Glomerular endothelial cell (primary cell): ENCODE results near the gene APOL4. TPM values are rescaled to one million over a fixed set of nuclear protein-coding genes. Genes with fewer than 3 reads are reported as not detected.
"Not testable (repeated sequence)": the region's sequence is repeated elsewhere in the genome, so short reads cannot be mapped to it uniquely, and the experiment has no call there.

Experiments
- DNase-seq: peaks from one replicate; pipeline ENCODE4 v3.0.0-alpha.2; 2011; ENCODE audit warnings: low read depth, low spot score; ENCODE audit errors: extremely low read depth
- total RNA-seq: library from RNA; depleted of rRNA; stranded (reverse); fragments of >200 nt; gene quantifications from 2 replicates; pipeline ENCODE4 v1.2.3, GENCODE V29; 2015

The APOL4 gene
- total RNA-seq, 1 donor from 2014 or later: 2.7 TPM

GRCh38 chr22:36156119-36156514 lies 45.5 kb downstream of the APOL4 start:
- DNase-seq: no peak

- DNase-seq: no peak
Observed at GRCh38 chr22:36155702-36156101, 45.9 kb downstream of the APOL4 start.

DNA sequence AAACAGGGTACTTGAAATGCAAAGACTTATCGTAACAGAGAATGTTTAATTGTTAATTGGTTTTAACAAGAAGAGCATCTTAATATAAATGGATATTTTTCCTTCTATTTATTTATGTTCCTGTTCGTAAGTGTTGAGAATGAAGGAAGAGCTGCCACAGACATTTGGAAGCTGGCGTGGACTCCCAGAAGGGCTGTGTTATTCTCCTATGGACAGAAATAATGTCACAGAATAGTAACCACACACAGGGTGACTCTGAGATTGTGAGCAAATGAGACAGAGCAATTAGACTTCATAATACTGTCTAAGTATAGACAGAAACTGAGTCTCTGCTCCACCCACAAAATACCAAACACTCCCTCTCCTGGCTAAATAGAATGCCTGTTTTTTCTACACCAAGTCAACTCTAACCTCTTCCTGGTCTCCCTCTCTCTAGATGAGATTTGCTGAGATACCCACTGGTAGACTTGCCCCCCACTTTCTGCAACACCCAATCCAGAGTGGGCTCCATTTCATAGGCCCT lies 47.1 kb downstream of the APOL4 start:
- no peak for DNase-seq

- DNase-seq: no peak
Observed at GRCh38 chr22:36153501-36154422, 47.8 kb downstream of the APOL4 start.

DNA sequence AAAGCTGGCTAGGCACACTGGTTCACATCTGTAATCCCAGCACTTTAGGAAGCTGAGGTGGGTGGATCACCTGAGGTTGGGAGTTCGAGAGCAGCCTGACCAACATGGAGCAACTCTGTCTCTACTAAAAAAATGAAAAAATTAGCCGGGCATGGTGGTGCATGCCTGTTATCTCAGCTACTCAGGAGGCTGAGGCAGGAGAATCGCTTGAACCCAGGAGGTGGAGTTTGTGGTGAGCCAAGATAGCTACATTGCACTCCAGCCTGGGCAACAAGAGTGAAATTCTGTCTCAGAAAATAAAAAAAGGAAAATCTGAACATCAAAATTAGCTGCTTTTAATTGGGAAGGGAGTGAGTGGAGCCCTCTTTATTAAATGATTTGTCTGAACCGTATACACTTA lies 48.8 kb downstream of the APOL4 start:
- DNase-seq: not testable (repeated sequence)

GRCh38 chr22:36152088-36152487 lies 49.5 kb downstream of the APOL4 start:
- no peak for DNase-seq

GRCh38 chr22:36151006-36151595 lies 50.5 kb downstream of the APOL4 start:
- no peak for DNase-seq

DNA sequence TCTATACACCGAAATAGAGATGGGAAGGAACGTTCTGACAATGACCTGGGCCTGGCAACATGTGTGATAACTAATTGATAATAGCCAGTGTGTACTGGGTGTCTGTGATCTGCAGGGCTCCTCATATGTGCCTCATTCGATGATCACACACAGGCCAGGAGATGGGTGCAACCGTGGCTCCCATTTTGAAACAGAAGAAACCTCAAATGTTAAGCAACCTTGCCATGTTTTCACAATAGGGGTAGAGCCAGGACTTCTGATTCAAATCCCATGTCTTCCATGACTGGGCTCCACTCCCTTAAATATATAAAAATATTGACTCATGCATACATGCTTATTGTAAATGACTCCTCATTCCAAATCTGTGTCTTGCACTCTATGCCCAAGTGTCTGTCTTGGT lies 52.2 kb downstream of the APOL4 start:
- no peak for DNase-seq

DNA sequence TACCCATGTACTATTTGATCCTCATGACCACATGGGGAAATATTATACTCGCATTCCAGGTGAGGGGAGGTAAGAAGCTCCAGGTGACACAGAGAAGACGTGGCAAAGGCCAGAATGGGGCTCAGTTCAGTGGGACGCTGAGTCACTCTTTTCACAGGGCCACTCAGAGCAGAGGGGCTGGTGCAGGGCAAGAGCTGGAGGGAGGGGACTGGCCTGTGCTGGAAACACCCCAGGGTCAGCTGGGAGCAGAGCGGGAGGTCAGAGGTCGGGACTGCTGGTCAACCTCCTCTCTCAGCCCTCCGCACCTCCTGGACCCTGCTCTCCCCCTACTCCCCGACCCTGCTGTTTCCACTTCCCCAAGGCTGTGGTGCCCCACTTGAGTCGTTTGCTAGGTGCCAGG lies 53.2 kb downstream of the APOL4 start:
- no peak for DNase-seq

DNA sequence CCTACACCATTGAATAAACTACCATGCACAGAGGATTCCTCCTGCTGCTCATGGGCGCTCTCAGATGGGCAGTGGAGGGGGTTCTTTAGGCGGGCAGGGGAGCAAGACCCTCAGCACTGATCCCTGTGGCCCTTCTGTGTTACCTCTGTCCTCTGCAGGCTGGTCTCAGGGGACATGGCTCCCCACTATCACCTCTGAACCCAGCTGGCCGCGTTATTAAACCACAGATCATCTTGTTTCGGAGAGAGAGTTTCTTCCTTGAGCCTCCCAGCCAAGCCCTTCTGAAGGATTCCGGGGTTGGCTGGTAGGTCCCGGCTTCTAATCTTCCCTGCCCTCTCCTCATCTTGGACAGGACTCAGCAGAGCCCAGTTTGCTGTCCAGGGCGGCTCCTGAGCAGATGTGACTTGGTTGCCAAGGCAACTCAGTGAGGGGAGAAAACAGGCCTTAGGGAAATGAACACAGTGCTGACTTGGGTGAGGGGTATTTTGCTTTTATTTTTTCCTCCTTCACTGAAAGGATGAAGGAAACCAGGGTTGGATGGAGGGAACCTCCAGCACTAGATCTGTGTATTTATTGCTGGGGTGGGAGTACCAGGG lies 54.3 kb downstream of the APOL4 start:
- DNase-seq: no peak

DNA sequence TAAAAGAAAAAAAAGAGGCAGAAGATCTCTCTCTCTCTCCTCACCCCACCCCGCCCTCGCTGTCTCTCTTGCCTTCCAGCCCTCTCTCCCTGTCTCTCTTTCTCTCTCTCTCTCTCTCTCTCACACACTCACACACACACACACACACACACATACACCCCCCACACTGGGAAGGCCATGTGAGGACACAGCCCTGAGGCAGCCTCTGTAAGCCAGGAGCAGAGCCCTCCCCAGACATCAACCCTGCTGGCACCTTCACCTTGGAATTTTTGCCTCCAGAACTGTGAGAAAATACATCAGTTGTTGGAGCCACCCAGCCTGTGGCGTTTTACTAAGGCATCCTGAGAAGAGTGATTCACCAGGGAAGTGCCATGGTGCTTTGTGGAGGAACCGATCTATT lies 55.7 kb downstream of the APOL4 start:
- no peak for DNase-seq

- DNase-seq: no peak
Observed at GRCh38 chr22:36144886-36145541, 56.6 kb downstream of the APOL4 start.

DNA sequence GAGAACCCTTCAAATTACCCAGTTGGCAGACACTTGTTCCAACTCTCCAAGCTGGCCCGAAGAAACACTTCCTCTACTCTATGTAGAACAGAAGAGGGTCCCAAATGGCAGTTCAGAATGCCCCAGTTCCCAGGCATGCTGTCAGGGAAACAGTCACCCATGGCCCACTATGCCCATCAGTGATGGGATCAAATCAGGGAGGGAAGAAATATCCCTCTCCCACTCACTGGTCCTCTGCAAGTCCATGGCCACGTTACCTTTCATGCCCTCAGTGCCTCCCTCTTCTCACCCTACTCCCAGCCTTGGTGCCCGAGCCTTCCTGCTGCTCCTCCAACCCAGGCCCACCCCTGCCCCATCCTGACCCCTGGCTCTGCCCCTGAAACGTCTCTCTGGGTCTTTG lies 57.7 kb downstream of the APOL4 start:
- DNase-seq: no peak

DNA sequence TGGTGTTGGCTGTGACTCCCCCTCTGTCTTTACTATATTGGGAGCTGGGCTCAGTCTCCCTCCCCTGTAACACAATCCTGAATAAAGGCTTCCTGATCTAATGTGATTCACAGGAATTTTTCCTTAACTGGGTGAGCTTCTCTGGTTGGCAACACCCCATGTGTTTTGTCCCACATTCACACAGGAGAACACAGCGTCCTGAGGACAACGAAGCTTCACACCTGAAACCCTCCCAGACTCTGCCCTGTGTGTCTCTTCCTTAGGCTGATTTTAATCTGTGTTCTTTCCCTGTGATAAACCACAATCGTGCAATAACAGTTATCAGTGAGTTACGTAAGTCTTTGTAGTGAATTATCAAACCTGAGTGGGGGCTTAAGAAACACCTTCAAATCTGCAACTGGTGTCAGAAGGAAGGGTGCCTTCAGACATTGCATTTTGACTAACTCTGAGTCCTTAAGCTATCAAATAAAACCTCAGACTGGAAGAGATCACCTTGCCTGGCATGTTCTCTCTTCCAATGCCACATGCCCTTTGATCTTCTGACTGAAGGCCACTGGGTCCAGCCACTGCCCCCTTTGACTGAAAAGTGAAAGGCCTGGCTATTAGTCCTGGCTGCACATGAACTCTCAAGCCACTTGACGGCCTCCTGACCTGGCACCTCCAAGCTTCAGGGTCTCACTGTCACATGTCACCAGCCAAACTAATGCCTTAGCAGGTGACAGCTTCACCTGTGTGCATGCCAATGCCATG lies 58.4 kb downstream of the APOL4 start:
- no peak for DNase-seq

DNA sequence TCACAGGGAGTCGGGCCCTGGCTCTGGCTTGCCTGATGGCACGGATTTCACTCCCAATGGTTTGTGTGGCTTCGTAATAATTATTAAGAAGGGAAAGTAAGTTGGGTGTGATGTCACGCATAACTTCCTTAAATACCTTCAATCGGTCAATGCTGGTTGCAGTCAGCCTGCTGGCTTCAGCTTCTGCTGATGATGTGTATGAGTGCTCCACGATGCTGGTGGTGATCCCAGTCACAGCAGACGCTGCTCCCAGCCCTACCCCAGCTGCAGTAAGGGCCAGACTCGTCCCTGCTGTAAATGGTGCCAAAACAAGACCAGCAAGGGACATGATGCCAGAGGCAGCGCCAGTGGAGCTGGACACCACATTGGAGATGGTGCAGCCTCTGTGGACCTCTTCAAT lies 60.1 kb downstream of the APOL4 start:
- no peak for DNase-seq

Other genes starting within 250 kb of the APOL4 start
- 108 and 121 TPM in 2 replicates for gene RBFOX2, start 173.0 kb downstream of the APOL4 start, total RNA-seq
- gene APOL3, start 41.1 kb downstream of the APOL4 start, total RNA-seq: 76.9 and 80.5 TPM in 2 replicates
- gene APOL2, start 37.7 kb upstream of the APOL4 start, total RNA-seq: 87.6 and 89.2 TPM in 2 replicates
- 77.0 and 117 TPM in 2 replicates for gene APOL1, start 51.3 kb upstream of the APOL4 start, total RNA-seq
- gene MYH9, start 186.2 kb upstream of the APOL4 start, total RNA-seq: 1,563 and 2,110 TPM in 2 replicates